Loucy (cell line): Measurements from ENCODE around the gene CASD1.

Experiments used
- CTCF ChIP-seq: fragments of 200-600 bp; sonication (generic); conservative IDR thresholded peaks from 2 replicates; pipeline ENCODE4 v1.5.1; 2014; ENCODE audit warnings: mild to moderate bottlenecking, antibody characterized with exemption, low read length
- EZH2phosphoT487 ChIP-seq: fragments of 200-600 bp; IDR thresholded peaks from 2 replicates; pipeline ENCODE4 v1.6.1; 2018; ENCODE audit warnings: antibody characterized with exemption, mild to moderate bottlenecking, moderate library complexity, borderline replicate concordance

DNA sequence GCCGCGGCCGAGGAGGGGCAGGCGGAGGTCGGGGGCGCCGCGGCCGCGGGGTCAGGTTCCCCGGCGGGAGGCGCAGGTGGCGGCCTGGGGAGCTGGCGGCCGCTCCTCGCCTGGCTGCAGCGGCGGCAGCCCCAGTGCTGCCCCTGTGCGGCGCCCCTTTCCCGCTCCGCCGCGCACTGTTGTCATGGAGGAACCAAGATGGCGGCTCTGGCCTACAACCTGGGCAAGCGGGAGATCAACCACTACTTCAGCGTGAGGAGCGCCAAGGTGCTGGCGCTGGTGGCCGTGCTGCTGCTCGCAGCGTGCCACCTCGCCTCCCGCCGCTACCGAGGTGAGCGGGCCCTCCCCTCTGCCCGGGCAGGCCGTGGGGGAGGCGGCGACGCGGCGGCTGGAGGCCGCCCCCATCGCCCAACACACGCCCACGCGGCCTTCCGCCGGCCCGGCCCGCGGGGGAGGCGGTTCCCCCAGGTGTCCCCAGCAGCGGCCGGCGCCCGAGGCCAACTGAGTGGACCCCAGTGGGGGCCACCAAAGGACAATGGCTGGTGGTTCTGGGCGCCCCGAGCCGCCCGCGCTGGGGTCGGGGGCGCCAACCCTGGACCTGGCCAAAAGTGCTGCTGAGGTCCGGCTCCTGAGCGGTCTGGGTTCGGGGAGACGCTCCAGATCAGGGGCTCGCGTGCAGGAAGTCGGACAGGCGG, 425 bp downstream of the CASD1 start:
- TF ChIP-seq EZH2phosphoT487 (no peak), CTCF (no peak)
